HG02943 (cell line): Measurements from ENCODE around the gene SCFD2.
"Not testable (repeated sequence)": the region's sequence is repeated elsewhere in the genome, so short reads cannot be mapped to it uniquely, and the experiment has no call there.

Experiments
- ATAC-seq: cut with Tn5 transposase; IDR thresholded peaks from one replicate; pipeline ENCODE4 v1.9.1; 2021; ENCODE audit warnings: mild to moderate bottlenecking, low read depth, moderate library complexity; ENCODE audit not compliant: unreplicated experiment

The SCFD2 gene

GRCh38 chr4:52844596-52844995, 521.3 kb downstream of the SCFD2 start:
- ATAC-seq, result no peak

- no peak for ATAC-seq
Observed at GRCh38 chr4:52843958-52844357, 521.9 kb downstream of the SCFD2 start.

- no peak for ATAC-seq
Observed at GRCh38 chr4:52843351-52843750, 522.5 kb downstream of the SCFD2 start.

GRCh38 chr4:52842792-52843191, 523.1 kb downstream of the SCFD2 start:
- no peak for ATAC-seq

- no peak for ATAC-seq
Observed at GRCh38 chr4:52841682-52842456, 524.0 kb downstream of the SCFD2 start.

- ATAC-seq, result no peak
Observed at GRCh38 chr4:52840531-52841370, 525.1 kb downstream of the SCFD2 start.

- no peak for ATAC-seq
Observed at GRCh38 chr4:52838729-52839586, 526.9 kb downstream of the SCFD2 start.

GRCh38 chr4:52837716-52838558, 527.9 kb downstream of the SCFD2 start:
- ATAC-seq, result no peak

GRCh38 chr4:52836678-52837077, 529.2 kb downstream of the SCFD2 start:
- no peak for ATAC-seq

GRCh38 chr4:52836120-52836519, 529.7 kb downstream of the SCFD2 start:
- ATAC-seq, result no peak

- ATAC-seq, result not testable (repeated sequence)
Observed at GRCh38 chr4:52834641-52835456, 531.0 kb downstream of the SCFD2 start.

- ATAC-seq, result no peak
Observed at GRCh38 chr4:52833941-52834525, 531.8 kb downstream of the SCFD2 start.

GRCh38 chr4:52825460-52826090, 540.3 kb downstream of the SCFD2 start:
- ATAC-seq, result no peak

- no peak for ATAC-seq
Observed at GRCh38 chr4:52824603-52825459, 541.0 kb downstream of the SCFD2 start.

- no peak for ATAC-seq
Observed at GRCh38 chr4:52824270-52824602, 541.6 kb downstream of the SCFD2 start.

GRCh38 chr4:52823702-52824092, 542.2 kb downstream of the SCFD2 start:
- no peak for ATAC-seq
